ACC112 (cell line): Measurements from ENCODE around the gene TMEM209.

ENCODE experiments used
- H2AFZ ChIP-seq: fragments of 200-600 bp; sonication (generic); one replicate; pipeline ENCODE4 v1.6.0; 2017; ENCODE audit warnings: antibody characterized with exemption, low read length; ENCODE audit not compliant: unreplicated experiment
- H3K27ac ChIP-seq: fragments of 200-600 bp; sonication (generic); 2 replicates; pipeline ENCODE4 v1.5.1; 2014; ENCODE audit warnings: low read depth, mild to moderate bottlenecking, antibody characterized with exemption, low read length, moderate library complexity
- H3K27me3 ChIP-seq: fragments of 200-600 bp; sonication (generic); 2 replicates; pipeline ENCODE4 v1.6.1; 2014; ENCODE audit warnings: mild to moderate bottlenecking, antibody characterized with exemption, low read length, moderate library complexity, mixed read lengths; ENCODE audit not compliant: insufficient read depth
- H3K36me3 ChIP-seq: fragments of 200-600 bp; sonication (generic); 2 replicates; pipeline ENCODE4 v1.6.1; 2016; ENCODE audit warnings: mild to moderate bottlenecking, antibody characterized with exemption, low read length, moderate library complexity, mixed read lengths; ENCODE audit not compliant: insufficient read depth
- H3K4me1 ChIP-seq: fragments of 200-600 bp; sonication (generic); one replicate; pipeline ENCODE4 v1.6.1; 2016; ENCODE audit warnings: low read length, mixed read lengths; ENCODE audit not compliant: insufficient read depth, unreplicated experiment, control insufficient read depth
- H3K4me3 ChIP-seq: fragments of 200-600 bp; sonication (generic); 2 replicates; pipeline ENCODE4 v1.5.1; 2014; ENCODE audit warnings: mild to moderate bottlenecking, low read depth, low read length
- H3K79me2 ChIP-seq: fragments of 200-600 bp; sonication (generic); one replicate; pipeline ENCODE4 v1.6.0; 2016; ENCODE audit warnings: low read length; ENCODE audit not compliant: control insufficient read depth, unreplicated experiment, insufficient read depth

TMEM209 gene

GRCh38 chr7:130143986-130144311 is 61.3 kb downstream of the TMEM209 start:
- Histone ChIP-seq H3K4me3 (no peak overlapping the region), H3K27ac (no peak overlapping the region), H3K4me1 (peaks cover 11% of the 10 kb centered on the region), H3K36me3 (no peaks in the 10 kb centered on the region), H3K79me2 (no peaks in the 10 kb centered on the region), H2AFZ (no peak overlapping the region), H3K27me3 (no peaks in the 10 kb centered on the region)

GRCh38 chr7:130143334-130143732 is 61.9 kb downstream of the TMEM209 start:
- Histone ChIP-seq H3K4me1 (peaks cover 11% of the 10 kb centered on the region), H3K36me3 (no peaks in the 10 kb centered on the region), H3K27me3 (no peaks in the 10 kb centered on the region), H3K79me2 (no peaks in the 10 kb centered on the region), H2AFZ (no peak overlapping the region), H3K27ac (no peak overlapping the region), H3K4me3 (no peak overlapping the region)

- no peak overlapping the region for H3K27ac ChIP-seq
- no peaks in the 10 kb centered on the region for H3K27me3 ChIP-seq
- H3K36me3 ChIP-seq: no peaks in the 10 kb centered on the region
- H3K4me3 ChIP-seq: no peak overlapping the region
- H3K4me1 ChIP-seq: peaks cover 11% of the 10 kb centered on the region
- H2AFZ ChIP-seq: no peak overlapping the region
- no peaks in the 10 kb centered on the region for H3K79me2 ChIP-seq
Observed at GRCh38 chr7:130142654-130143333, 62.4 kb downstream of the TMEM209 start.

GRCh38 chr7:130141884-130142653 is 63.1 kb downstream of the TMEM209 start:
- Histone ChIP-seq H2AFZ (no peak overlapping the region), H3K36me3 (no peaks in the 10 kb centered on the region), H3K79me2 (no peaks in the 10 kb centered on the region), H3K4me3 (peak overlapping the region; percentile 60), H3K27me3 (no peaks in the 10 kb centered on the region), H3K4me1 (peaks cover 11% of the 10 kb centered on the region), H3K27ac (no peak overlapping the region)

GRCh38 chr7:130141161-130141883 is 63.9 kb downstream of the TMEM209 start:
- Histone ChIP-seq H3K27ac (peak overlapping the region; percentile 47; the same call in 1 of the 2 replicates), H3K36me3 (0 out of 2 replicates have a peak, but pooled peaks cover 3% of the 10 kb centered on the region), H2AFZ (peak overlapping the region; percentile 32), H3K4me3 (peak overlapping the region; percentile 60), H3K79me2 (no peaks in the 10 kb centered on the region), H3K4me1 (peaks cover 11% of the 10 kb centered on the region), H3K27me3 (no peaks in the 10 kb centered on the region)

GRCh38 chr7:130140551-130141160 is 64.5 kb downstream of the TMEM209 start:
- H3K4me3 ChIP-seq: 0 out of 2 replicates have a peak overlapping the region, but pooled peaks have one; percentile 60
- H2AFZ ChIP-seq: no peak overlapping the region
- H3K4me1 ChIP-seq: peaks cover 13% of the 10 kb centered on the region
- 0 out of 2 replicates have a peak, but pooled peaks cover 3% of the 10 kb centered on the region for H3K36me3 ChIP-seq
- no peak overlapping the region for H3K27ac ChIP-seq
- H3K79me2 ChIP-seq: no peaks in the 10 kb centered on the region
- H3K27me3 ChIP-seq: no peaks in the 10 kb centered on the region

GRCh38 chr7:130139193-130139960 is 65.8 kb downstream of the TMEM209 start:
- no peak overlapping the region for H3K4me3 ChIP-seq
- no peaks in the 10 kb centered on the region for H3K27me3 ChIP-seq
- no peak overlapping the region for H2AFZ ChIP-seq
- H3K36me3 ChIP-seq: peaks cover 6% of the 10 kb centered on the region; the same call in 1 of the 2 replicates
- H3K4me1 ChIP-seq: peaks cover 9% of the 10 kb centered on the region
- H3K79me2 ChIP-seq: no peaks in the 10 kb centered on the region
- no peak overlapping the region for H3K27ac ChIP-seq

- Histone ChIP-seq H3K27me3 (no peaks in the 10 kb centered on the region), H3K79me2 (no peaks in the 10 kb centered on the region), H2AFZ (no peak overlapping the region), H3K4me3 (no peak overlapping the region), H3K4me1 (peaks cover 5% of the 10 kb centered on the region), H3K36me3 (peaks cover 6% of the 10 kb centered on the region; the same call in 1 of the 2 replicates), H3K27ac (no peak overlapping the region)
Observed at GRCh38 chr7:130137207-130137606, 68.0 kb downstream of the TMEM209 start.

- H2AFZ ChIP-seq: no peak overlapping the region
- no peaks in the 10 kb centered on the region for H3K79me2 ChIP-seq
- peaks cover 6% of the 10 kb centered on the region; the same call in 1 of the 2 replicates for H3K36me3 ChIP-seq
Observed at GRCh38 chr7:130136579-130137167, 68.5 kb downstream of the TMEM209 start.

More at GRCh38 chr7:130136579-130137167, 68.5 kb downstream of the TMEM209 start:
- Histone ChIP-seq H3K27ac (no peak overlapping the region), H3K27me3 (no peaks in the 10 kb centered on the region), H3K4me3 (no peak overlapping the region), H3K4me1 (peaks cover 5% of the 10 kb centered on the region)
